ENCODE results near the gene CLK1.

DNA sequence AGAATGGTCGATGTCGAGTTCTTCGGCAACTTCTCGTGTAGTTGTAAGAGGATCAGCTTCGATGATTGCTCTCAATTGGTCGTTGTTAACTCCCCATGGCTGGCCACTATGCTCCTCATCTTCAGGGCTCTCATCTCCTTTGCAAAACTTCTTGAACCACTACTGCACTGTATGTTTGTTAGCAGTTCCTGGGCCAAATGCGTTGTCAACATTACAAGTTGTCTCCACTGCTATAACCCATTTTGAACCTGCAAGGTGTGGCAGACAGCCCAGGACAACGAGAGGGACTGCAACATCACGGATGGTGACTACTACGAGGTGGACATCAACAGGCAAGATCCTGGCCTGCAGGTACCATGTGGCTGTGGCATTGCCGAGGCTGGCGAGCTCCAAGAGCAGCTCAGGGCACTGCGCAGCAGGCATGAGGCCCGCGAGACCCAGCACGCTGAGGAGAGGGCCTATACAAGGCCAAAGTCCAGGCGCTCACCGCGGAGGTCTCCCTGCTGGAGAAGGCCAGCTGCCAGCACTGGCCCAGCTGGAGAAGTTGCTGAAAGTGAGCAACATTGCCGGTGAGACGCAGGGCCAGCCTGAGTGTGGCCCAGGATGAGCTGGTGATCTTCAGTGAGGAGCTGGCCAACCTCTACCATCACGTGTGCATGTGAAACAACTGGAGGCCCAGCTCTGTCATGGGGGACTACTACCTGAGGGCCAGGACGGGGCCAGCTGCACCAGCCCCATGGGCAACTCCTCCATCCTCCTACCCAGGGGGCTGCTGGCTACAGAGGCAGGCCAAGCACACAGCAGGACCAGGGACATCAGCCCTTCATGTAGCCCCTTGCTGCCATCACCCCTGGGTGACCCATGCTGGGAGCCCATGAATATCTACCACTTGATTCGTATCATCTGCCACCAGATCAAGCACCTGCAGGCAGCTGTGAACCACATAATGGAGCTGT, 20.2 kb downstream of the CLK1 start:
- TF ChIP-seq, protein P1, sequence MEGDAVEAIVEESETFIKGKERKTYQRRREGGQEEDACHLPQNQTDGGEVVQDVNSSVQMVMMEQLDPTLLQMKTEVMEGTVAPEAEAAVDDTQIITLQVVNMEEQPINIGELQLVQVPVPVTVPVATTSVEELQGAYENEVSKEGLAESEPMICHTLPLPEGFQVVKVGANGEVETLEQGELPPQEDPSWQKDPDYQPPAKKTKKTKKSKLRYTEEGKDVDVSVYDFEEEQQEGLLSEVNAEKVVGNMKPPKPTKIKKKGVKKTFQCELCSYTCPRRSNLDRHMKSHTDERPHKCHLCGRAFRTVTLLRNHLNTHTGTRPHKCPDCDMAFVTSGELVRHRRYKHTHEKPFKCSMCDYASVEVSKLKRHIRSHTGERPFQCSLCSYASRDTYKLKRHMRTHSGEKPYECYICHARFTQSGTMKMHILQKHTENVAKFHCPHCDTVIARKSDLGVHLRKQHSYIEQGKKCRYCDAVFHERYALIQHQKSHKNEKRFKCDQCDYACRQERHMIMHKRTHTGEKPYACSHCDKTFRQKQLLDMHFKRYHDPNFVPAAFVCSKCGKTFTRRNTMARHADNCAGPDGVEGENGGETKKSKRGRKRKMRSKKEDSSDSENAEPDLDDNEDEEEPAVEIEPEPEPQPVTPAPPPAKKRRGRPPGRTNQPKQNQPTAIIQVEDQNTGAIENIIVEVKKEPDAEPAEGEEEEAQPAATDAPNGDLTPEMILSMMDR (IDR thresholded peaks at IDR 0.05) = no peak
- TF ChIP-seq POLR2A (IDR thresholded peaks at IDR 0.05) = no peak

All from adrenal gland (tissue), 5 donors.